Cardiac muscle cell (in vitro differentiated cells and primary cell): ENCODE results near the gene ANKRD52. TPM values are rescaled to one million over a fixed set of nuclear protein-coding genes. Genes with fewer than 3 reads are reported as not detected.
"Not testable (repeated sequence)": the region's sequence is repeated elsewhere in the genome, so short reads cannot be mapped to it uniquely, and the experiment has no call there.

ENCODE experiments used
- DNase-seq, 2 donors: peaks; one replicate each; pipeline versions ENCODE4 v3.0.0 to v3.0.0-alpha.2; 2010 to 2017; ENCODE audit warnings: low read depth in 1 of 2, low spot score in 1 of 2
- H3K27ac ChIP-seq: fragments of 200-600 bp; sonication (generic); 2 replicates; pipeline ENCODE4 v1.5.1; 2016
- H3K27me3 ChIP-seq: fragments of 200-600 bp; sonication (generic); 2 replicates; pipeline ENCODE4 v1.6.0; 2016; ENCODE audit warnings: control low read depth
- H3K36me3 ChIP-seq: fragments of 200-600 bp; sonication (generic); 2 replicates; pipeline ENCODE4 v1.5.1; 2016; ENCODE audit warnings: control low read depth
- H3K4me1 ChIP-seq: fragments of 200-600 bp; sonication (generic); 2 replicates; pipeline ENCODE4 v1.8.1; 2017; ENCODE audit warnings: low read depth, mild to moderate bottlenecking, mixed run types
- H3K4me3 ChIP-seq: fragments of 200-600 bp; sonication (generic); 2 replicates; pipeline ENCODE4 v1.5.1; 2016; ENCODE audit warnings: mild to moderate bottlenecking
- H3K9me3 ChIP-seq: fragments of 200-600 bp; sonication (generic); 2 replicates; pipeline ENCODE4 v1.5.1; 2017; ENCODE audit warnings: low read depth, mild to moderate bottlenecking, control low read depth
- polyA plus RNA-seq: library from polyadenylated mRNA; unstranded; fragments of >200 nt; fragmentation: Nextera tagmentation; extraction: Ambion mirVana; gene quantifications from 2 replicates; pipeline ENCODE4 v1.2.1, GENCODE V29; 2016
- total RNA-seq: library from RNA; depleted of rRNA; stranded (reverse); fragments of >200 nt; gene quantifications from 2 replicates; pipeline ENCODE4 v1.2.3, GENCODE V29; 2016
- TF ChIP-seq, protein P1 (sequence below): IDR thresholded peaks from 2 replicates; pipeline ENCODE4 v1.5.1; 2012; ENCODE audit warnings: low read depth, mild to moderate bottlenecking, low read length

Gene ANKRD52
- total and polyA plus RNA-seq, 2 experiments from 2014 or later = 18.0 to 34.9 TPM

DNA sequence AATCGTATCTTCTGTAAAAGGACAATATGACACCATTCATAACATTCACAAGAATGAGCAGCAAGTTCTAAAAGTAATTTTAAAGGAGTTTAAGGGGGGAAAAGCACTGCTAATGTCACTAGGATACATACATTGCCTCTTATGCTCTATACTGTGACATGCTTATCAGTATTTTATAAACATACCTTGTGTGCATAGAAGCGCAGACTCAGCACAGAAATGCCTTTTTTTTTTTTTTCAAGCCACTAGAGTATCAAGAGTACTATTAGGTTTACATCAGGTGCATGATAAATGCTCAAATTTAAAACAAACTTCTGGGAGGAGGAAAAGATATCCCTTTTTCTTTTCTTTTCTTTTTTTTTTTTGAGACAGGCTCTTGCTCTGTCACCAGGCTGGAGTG is 55.3 kb downstream of the ANKRD52 start:
- H3K4me1 ChIP-seq = no peaks in the 10 kb centered on the region
- H3K27ac ChIP-seq = peak overlapping the region; percentile 52
- H3K27me3 ChIP-seq = no peaks in the 10 kb centered on the region
- no peaks in the 10 kb centered on the region for H3K9me3 ChIP-seq
- H3K4me3 ChIP-seq = no peak overlapping the region
- TF ChIP-seq, protein P1, sequence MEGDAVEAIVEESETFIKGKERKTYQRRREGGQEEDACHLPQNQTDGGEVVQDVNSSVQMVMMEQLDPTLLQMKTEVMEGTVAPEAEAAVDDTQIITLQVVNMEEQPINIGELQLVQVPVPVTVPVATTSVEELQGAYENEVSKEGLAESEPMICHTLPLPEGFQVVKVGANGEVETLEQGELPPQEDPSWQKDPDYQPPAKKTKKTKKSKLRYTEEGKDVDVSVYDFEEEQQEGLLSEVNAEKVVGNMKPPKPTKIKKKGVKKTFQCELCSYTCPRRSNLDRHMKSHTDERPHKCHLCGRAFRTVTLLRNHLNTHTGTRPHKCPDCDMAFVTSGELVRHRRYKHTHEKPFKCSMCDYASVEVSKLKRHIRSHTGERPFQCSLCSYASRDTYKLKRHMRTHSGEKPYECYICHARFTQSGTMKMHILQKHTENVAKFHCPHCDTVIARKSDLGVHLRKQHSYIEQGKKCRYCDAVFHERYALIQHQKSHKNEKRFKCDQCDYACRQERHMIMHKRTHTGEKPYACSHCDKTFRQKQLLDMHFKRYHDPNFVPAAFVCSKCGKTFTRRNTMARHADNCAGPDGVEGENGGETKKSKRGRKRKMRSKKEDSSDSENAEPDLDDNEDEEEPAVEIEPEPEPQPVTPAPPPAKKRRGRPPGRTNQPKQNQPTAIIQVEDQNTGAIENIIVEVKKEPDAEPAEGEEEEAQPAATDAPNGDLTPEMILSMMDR = no peak
- no peak for DNase-seq
- H3K36me3 ChIP-seq = peaks cover 18% of the 10 kb centered on the region

DNA sequence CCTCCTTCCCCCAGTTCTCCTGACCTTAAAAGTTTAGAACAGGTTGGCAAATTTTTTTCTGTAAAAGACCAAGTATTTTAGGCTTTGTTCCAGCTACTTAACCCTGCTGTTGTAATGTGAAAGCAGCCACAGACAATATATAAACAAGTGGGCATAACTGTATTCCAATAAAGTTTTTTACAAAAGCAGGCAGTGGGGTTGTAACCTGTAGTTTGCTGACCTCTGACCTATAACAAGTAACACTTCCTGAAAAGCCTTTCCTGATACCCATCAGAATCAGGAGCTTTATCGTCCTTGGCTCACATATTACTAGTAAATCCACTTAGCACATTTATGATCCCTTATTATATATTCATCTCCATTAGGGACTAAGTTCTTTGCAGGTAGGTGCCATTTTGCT is 55.8 kb downstream of the ANKRD52 start:
- no peak overlapping the region for H3K4me3 ChIP-seq
- peak overlapping the region; percentile 52 for H3K27ac ChIP-seq
- DNase-seq = no peak
- no peaks in the 10 kb centered on the region for H3K9me3 ChIP-seq
- H3K36me3 ChIP-seq = peaks cover 13% of the 10 kb centered on the region
- TF ChIP-seq, protein P1 = no peak
- H3K4me1 ChIP-seq = no peaks in the 10 kb centered on the region
- no peaks in the 10 kb centered on the region for H3K27me3 ChIP-seq

DNA sequence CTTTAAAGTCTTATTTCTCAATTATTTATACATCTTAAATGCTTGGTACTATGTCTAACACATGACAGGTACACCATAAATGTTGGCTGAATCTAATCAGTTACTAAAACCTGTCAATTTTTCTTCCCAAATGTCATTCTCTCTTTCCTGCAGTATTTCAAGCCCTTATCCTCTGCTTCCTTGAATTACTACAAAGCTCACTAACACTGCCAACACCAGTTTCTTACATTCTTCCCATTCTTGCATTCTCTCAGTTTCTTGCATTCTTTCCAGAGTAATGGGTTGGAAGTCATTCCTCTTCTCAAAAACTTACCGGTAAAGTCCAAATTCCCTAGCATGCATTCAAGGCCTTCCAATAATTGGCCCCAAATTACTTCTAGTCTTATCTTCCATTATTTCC is 59.3 kb downstream of the ANKRD52 start:
- TF ChIP-seq, protein P1 = no peak
- Histone ChIP-seq H3K27ac (no peak overlapping the region), H3K9me3 (no peaks in the 10 kb centered on the region), H3K27me3 (no peaks in the 10 kb centered on the region), H3K36me3 (no peaks in the 10 kb centered on the region), H3K4me3 (no peak overlapping the region), H3K4me1 (peaks cover 4% of the 10 kb centered on the region)
- peak in 1 of 2 donors; percentile 46 for DNase-seq

DNA sequence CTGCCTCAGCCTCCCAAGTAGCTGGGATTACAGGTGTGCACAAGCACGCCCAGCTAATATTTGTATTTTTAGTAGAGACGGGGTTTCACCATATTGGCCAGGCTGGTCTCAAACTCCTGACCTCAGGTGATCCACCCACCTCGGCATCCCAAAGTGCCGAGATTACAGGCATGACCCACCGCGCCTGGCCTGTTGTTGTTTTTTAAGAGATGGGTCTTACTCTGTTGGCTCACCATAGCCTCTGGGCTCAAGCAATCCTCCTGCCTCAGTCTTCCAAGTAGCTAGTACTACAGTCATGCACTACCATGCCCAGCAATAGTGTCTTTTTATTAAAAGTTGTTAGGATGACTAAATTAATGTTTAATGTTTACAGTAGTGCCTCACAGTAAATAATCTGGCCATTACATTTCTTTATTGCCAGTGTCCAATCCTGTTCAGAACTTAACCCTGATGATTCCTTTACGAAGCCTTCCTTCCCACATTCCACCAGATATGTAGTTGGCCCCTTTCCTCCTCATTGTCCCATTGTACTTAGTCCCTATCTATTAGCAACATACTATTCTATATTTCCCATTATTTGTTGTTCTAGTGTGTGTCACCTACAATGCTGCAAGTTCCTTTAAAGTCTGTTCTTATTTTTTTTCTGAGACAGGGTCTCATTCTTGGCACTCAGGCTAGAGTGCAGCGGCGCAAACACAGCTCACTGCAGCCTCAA is 60.1 kb downstream of the ANKRD52 start:
- peak in 1 of 2 donors; percentile 17 for DNase-seq
- no peak overlapping the region for H3K4me3 ChIP-seq
- peaks cover 4% of the 10 kb centered on the region for H3K4me1 ChIP-seq
- H3K27me3 ChIP-seq = no peaks in the 10 kb centered on the region
- no peaks in the 10 kb centered on the region for H3K36me3 ChIP-seq
- no peak overlapping the region for H3K27ac ChIP-seq
- TF ChIP-seq, protein P1 = no peak
- no peaks in the 10 kb centered on the region for H3K9me3 ChIP-seq

DNA sequence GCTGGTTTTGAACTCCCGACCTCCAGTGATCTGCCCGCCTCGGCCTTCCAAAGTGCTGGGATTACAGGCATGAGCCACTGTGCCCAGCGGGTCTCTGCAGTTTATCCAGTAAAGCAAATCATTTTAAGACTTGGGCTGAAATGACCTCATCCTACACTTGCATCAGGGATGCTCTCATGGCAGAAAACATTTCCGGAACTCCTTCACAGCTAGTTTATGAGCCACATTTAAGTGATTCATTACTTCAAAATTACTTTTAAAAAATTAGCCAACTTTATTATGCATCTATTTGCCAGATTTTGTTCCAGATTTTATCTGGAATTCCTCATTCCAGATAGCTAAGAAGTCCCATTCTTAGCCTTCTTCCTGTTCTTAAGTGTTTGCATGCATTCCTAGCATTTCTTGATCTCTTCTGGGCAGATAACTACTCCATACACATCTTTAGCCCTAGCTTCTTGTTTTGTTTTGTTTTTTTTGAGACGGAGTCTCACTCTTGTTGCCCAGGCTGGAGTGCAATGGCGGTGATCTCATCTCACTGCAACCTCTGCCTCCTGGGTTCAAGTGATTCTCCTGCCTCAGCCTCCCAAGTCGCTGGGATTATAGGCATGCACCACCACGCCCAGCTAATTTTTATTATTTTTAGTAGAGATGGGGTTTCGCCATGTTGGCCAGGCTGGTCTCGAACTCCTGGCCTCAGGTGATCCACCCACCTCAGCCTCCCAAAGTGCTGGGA is 61.2 kb downstream of the ANKRD52 start:
- not testable (repeated sequence) for H3K4me1 ChIP-seq, H3K36me3 ChIP-seq, H3K27me3 ChIP-seq, H3K4me3 ChIP-seq, H3K9me3 ChIP-seq
- H3K27ac ChIP-seq = peak overlapping the region; percentile 73
- DNase-seq = peak in 1 of 2 donors; percentile 94

DNA sequence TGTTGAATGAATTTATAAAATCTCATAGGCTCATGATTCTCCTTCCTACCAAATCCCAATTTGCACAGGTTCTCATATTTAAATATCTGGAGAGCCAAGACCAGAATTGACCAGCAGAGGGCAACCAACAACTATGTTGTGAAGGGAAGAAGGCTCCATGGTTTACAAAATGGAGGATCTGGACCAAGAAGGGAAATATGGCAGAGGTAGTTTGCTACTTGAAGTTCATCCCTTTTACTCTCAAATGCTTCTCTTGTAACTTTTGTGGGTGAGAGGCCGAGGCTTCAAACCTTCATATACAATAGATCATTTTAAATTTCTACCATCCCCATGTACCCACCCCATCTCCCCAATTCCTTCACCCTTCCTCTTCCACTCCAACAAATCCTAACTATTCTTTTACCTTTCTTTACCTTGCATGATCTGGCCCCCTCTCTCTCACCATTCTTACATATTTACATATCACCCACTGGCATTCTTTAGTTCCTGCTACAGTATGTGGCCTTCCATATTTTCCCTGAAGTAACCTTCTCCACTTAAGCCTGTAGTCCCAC is 65.1 kb downstream of the ANKRD52 start:
- Histone ChIP-seq H3K9me3 (no peaks in the 10 kb centered on the region), H3K4me1 (peaks cover 8% of the 10 kb centered on the region), H3K4me3 (no peak overlapping the region), H3K27me3 (no peaks in the 10 kb centered on the region), H3K36me3 (no peaks in the 10 kb centered on the region), H3K27ac (peak overlapping the region; percentile 25)
- peak; percentile 90 to 92 for DNase-seq
- TF ChIP-seq, protein P1 = peak; percentile 73
